PC-3 (cell line): ENCODE measurements around the gene UNC13C. TPM values are rescaled to one million over a fixed set of nuclear protein-coding genes. Genes with fewer than 3 reads are reported as not detected.

Source experiments
- ATAC-seq: fragments of 200-7000 bp; cut with Tn5 transposase; 2 replicates; pipeline ENCODE4 v1.9.1; 2020; ENCODE audit warnings: mild to moderate bottlenecking, moderate library complexity
- BruUV-seq: library from RNA; stranded (reverse); fragments of 400-500 nt; replicated peaks from 2 replicates; lab custom pipeline; 2021; lab: Mats Ljungman, UMichigan
- CTCF ChIA-PET: fragments of 300-600 bp; sonication (Branson Sonifier 250); formaldehyde crosslinking; loops from one replicate; lab custom pipeline; 2022; ENCODE audit warnings: antibody characterized with exemption; lab: Charles Lee
- POLR2A ChIA-PET: fragments of 300-600 bp; sonication (Branson Sonifier 250); formaldehyde crosslinking; loops from one replicate; lab custom pipeline; 2022; ENCODE audit warnings: antibody characterized with exemption; ENCODE audit not compliant: unreplicated experiment; lab: Charles Lee
- DNase-seq: peaks from one replicate; pipeline ENCODE4 v3.0.0-alpha.2; 2015
- H2AFZ ChIP-seq: fragments of 300-600 bp; sonication (generic); 2 replicates; pipeline ENCODE4 v1.6.0; 2016; ENCODE audit warnings: antibody characterized with exemption, low read length
- H3F3A ChIP-seq: fragments of 300-600 bp; sonication (generic); one replicate; pipeline ENCODE4 v1.6.0; 2017; ENCODE audit warnings: antibody characterized with exemption, low read length, control low read depth, mild to moderate bottlenecking; ENCODE audit not compliant: unreplicated experiment
- H3K27ac ChIP-seq: fragments of 300-600 bp; sonication (generic); 2 replicates; pipeline ENCODE4 v1.5.1; 2016; ENCODE audit warnings: mild to moderate bottlenecking, low read length
- H3K27me3 ChIP-seq: fragments of 300-600 bp; sonication (generic); 2 replicates; pipeline ENCODE4 v1.6.1; 2016; ENCODE audit warnings: low read length, mixed read lengths
- H3K36me3 ChIP-seq: fragments of 300-600 bp; sonication (generic); 2 replicates; pipeline ENCODE4 v1.6.1; 2016; ENCODE audit warnings: low read depth, mixed run types, low read length, mixed read lengths
- H3K4me1 ChIP-seq: fragments of 300-600 bp; sonication (generic); 2 replicates; pipeline ENCODE4 v1.5.1; 2016; ENCODE audit warnings: low read length; ENCODE audit not compliant: insufficient read depth
- H3K4me2 ChIP-seq: fragments of 300-600 bp; sonication (generic); 2 replicates; pipeline ENCODE4 v1.6.0; 2016; ENCODE audit warnings: low read length
- H3K4me3 ChIP-seq: fragments of 300-600 bp; sonication (generic); 2 replicates; pipeline ENCODE4 v1.5.1; 2016; ENCODE audit warnings: mild to moderate bottlenecking, low read length, mixed read lengths
- H3K79me2 ChIP-seq: fragments of 300-600 bp; sonication (generic); 2 replicates; pipeline ENCODE4 v1.6.1; 2017; ENCODE audit warnings: low read length, mixed read lengths
- H3K9ac ChIP-seq: fragments of 300-600 bp; sonication (generic); 2 replicates; pipeline ENCODE4 v1.6.0; 2016; ENCODE audit warnings: mild to moderate bottlenecking, low read length
- H3K9me2 ChIP-seq: fragments of 300-600 bp; sonication (generic); replicated peaks from 2 replicates; pipeline ENCODE4 v1.6.1; 2016; ENCODE audit warnings: mixed run types, low read length, mixed read lengths
- H3K9me3 ChIP-seq: fragments of 300-600 bp; sonication (generic); 2 replicates; pipeline ENCODE4 v1.6.1; 2016; ENCODE audit warnings: low read length, mixed read lengths
- H4K20me1 ChIP-seq: fragments of 300-600 bp; sonication (generic); 2 replicates; pipeline ENCODE4 v1.6.1; 2016; ENCODE audit warnings: low read length, mixed read lengths
- CTCF ChIP-seq: fragments of 300-600 bp; sonication (generic); conservative IDR thresholded peaks from 2 replicates; pipeline ENCODE4 v1.5.1; 2017; ENCODE audit warnings: antibody characterized with exemption, low read depth, mild to moderate bottlenecking, low read length
- EZH2 ChIP-seq: fragments of 300-600 bp; sonication (generic); IDR thresholded peaks from one replicate; pipeline ENCODE4 v1.6.1; 2017; ENCODE audit warnings: antibody characterized with exemption, mild to moderate bottlenecking, low read length; ENCODE audit not compliant: unreplicated experiment
- EZH2phosphoT487 ChIP-seq: fragments of 300-600 bp; sonication (generic); IDR thresholded peaks from 2 replicates; pipeline ENCODE4 v1.6.1; 2018; ENCODE audit warnings: mild to moderate bottlenecking, antibody characterized with exemption, low read length, borderline replicate concordance
- intact Hi-C: fragments of 100-400 bp; cut with micrococcal nuclease; formaldehyde crosslinking; loops from 2 replicates; pipeline ENCODE4 v1.9.0; 2023
- total RNA-seq: library from RNA; depleted of rRNA; stranded (reverse); fragments of >200 nt; gene quantifications from 2 replicates; pipeline ENCODE4 v1.2.3, GENCODE V29; 2014

The UNC13C gene
- total RNA-seq, 1 experiment from 2014 or later = not detected

- intact Hi-C loops = no loop called here
- Histone ChIP-seq H3K36me3 (no peaks in the 10 kb centered on the region), H3K27ac (no peak overlapping the region), H3K4me1 (no peaks in the 10 kb centered on the region), H3K4me3 (no peak overlapping the region), H3F3A (no peaks in the 10 kb centered on the region), H3K79me2 (no peaks in the 10 kb centered on the region), H3K9me3 (no peaks in the 10 kb centered on the region), H3K9me2 (no peaks in the 10 kb centered on the region), H3K9ac (no peak overlapping the region), H4K20me1 (no peaks in the 10 kb centered on the region), H2AFZ (no peak overlapping the region), H3K27me3 (no peaks in the 10 kb centered on the region), H3K4me2 (no peak overlapping the region)
- no peak for ATAC-seq
- no TSS peak for BruUV-seq
- TF ChIP-seq EZH2phosphoT487 = no peak
- no peak for TF ChIP-seq EZH2
- no peak for TF ChIP-seq CTCF
- CTCF ChIA-PET = no interaction called here
- POLR2A ChIA-PET = no interaction called here
- no peak for DNase-seq
Measured at GRCh38 chr15:54518156-54518882, 540.1 kb downstream of the UNC13C start.

- Histone ChIP-seq H3K79me2 (no peaks in the 10 kb centered on the region), H3K36me3 (no peaks in the 10 kb centered on the region), H3F3A (no peaks in the 10 kb centered on the region), H3K4me1 (no peaks in the 10 kb centered on the region), H3K9me2 (no peaks in the 10 kb centered on the region), H2AFZ (no peak overlapping the region), H3K27ac (no peak overlapping the region), H4K20me1 (no peaks in the 10 kb centered on the region), H3K9me3 (no peaks in the 10 kb centered on the region), H3K9ac (no peak overlapping the region), H3K4me3 (no peak overlapping the region), H3K27me3 (no peaks in the 10 kb centered on the region), H3K4me2 (no peak overlapping the region)
- no peak for DNase-seq
- CTCF ChIA-PET = no interaction called here
- TF ChIP-seq EZH2phosphoT487 (no peak), EZH2 (no peak), CTCF (no peak)
- no TSS peak for BruUV-seq
- ATAC-seq = no peak
- intact Hi-C loops = no loop called here
- POLR2A ChIA-PET = no interaction called here
Measured at GRCh38 chr15:54519577-54519976, 541.3 kb downstream of the UNC13C start.

GRCh38 chr15:54520616-54521015 is 542.4 kb downstream of the UNC13C start:
- H3K27me3 ChIP-seq = no peaks in the 10 kb centered on the region
- H3K4me1 ChIP-seq = no peaks in the 10 kb centered on the region
- no peak overlapping the region for H3K4me3 ChIP-seq
- H3K36me3 ChIP-seq = no peaks in the 10 kb centered on the region
- TF ChIP-seq CTCF (no peak), EZH2phosphoT487 (no peak), EZH2 (no peak)
- H3K9ac ChIP-seq = no peak overlapping the region
- CTCF ChIA-PET = no interaction called here
- H3K79me2 ChIP-seq = no peaks in the 10 kb centered on the region
- no TSS peak for BruUV-seq
- H3K9me2 ChIP-seq = no peaks in the 10 kb centered on the region
- no peaks in the 10 kb centered on the region for H3K9me3 ChIP-seq
- POLR2A ChIA-PET = no interaction called here
- intact Hi-C loops = no loop called here
- DNase-seq = no peak
- H4K20me1 ChIP-seq = no peaks in the 10 kb centered on the region
- no peak overlapping the region for H2AFZ ChIP-seq
- no peak overlapping the region for H3K27ac ChIP-seq
- H3K4me2 ChIP-seq = no peak overlapping the region
- no peaks in the 10 kb centered on the region for H3F3A ChIP-seq
- ATAC-seq = no peak
